ENCODE measurements around the gene DGKB.

The DGKB gene

GRCh38 chr7:14902589-14903067 lies at the start of gene DGKB:
DGKB (minus strand) TSS chr7:14902751.
- no peak for DNase-seq (ENCODE audit: extremely low read depth in 1 of 2, low read depth in 1 of 2)

DNA sequence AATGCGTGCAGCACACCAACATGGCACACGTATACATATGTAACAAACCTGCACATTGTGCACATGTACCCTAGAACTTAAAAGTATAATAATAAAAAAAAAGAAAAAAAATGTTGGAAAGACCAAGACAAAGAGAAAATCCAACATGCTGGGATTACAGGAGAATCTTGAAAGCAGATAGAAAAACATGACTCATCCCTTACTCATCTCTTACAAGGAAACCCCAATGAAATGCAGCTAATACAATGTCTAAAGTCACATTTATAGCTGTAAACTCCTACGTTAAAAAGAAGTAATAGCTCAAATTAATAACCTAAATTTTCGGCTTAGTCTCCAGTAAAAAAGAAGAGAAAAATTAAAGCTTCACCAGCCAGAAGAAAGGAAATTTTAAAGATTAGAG lies 47.5 kb upstream of the DGKB start:
- DNase-seq (ENCODE audit: extremely low read depth in 1 of 2, low read depth in 1 of 2), result no peak

DNA sequence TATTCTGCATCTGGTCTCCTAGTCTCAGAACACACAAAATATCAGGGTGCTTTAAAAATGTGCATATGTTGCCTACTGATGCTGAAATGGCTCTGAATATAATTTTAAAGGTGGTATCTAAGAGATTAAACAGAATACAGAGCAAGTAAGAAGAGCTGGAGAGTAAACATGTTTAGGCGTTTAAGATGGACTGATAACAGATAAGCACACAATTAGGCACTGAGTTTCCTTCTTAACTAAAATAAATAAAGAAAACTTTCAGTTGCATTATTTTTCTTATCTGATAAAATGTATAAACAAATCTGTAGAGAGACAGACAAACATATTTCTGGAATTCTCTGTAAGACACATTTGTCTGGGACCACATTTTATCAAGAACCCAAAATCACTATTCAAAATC lies 35.6 kb upstream of the DGKB start:
- no peak for DNase-seq (ENCODE audit: extremely low read depth in 1 of 2, low read depth in 1 of 2)

GRCh38 chr7:14937581-14937980 lies 35.0 kb upstream of the DGKB start:
- DNase-seq (ENCODE audit: extremely low read depth in 1 of 2, low read depth in 1 of 2), result no peak

GRCh38 chr7:14936554-14936953 lies 34.0 kb upstream of the DGKB start:
- DNase-seq (ENCODE audit: extremely low read depth in 1 of 2, low read depth in 1 of 2), result no peak

GRCh38 chr7:14934839-14935238 lies 32.3 kb upstream of the DGKB start:
- no peak for DNase-seq (ENCODE audit: extremely low read depth in 1 of 2, low read depth in 1 of 2)

DNA sequence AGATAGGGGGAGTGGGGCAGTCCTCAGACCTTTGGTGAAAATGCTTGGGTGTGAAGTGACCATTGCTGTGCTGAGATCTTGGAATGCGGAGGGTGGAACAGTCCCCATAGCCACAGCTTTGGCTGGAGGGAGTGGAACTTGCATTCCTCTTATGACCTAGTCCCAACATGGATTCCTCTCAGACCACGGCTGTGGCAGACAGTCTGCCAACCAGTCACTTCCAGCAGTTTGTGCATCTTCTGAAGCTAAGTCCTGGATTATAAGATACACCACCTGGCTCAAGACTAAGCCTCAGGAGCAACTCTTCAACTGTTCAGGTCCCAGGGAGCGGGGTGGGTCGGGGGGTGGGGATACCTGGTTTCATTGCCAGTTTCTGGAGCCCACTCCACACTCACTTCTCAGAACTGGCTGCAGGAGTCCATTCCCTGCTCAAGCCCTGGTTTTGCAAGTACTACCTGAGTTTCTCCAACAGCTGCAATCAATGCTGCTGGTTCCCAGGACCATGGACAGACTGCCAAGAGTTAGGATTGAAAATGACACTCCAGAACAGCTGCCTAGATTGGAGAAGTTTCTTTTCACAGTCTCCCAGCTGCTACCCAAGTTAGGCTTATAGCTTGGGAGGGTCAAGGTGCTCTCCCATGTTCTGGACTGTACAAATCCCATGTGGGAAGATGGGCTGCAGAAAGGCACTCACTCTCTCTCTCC lies 29.1 kb upstream of the DGKB start:
- DNase-seq (ENCODE audit: extremely low read depth in 1 of 2, low read depth in 1 of 2), result no peak

GRCh38 chr7:14924398-14924797 lies 21.8 kb upstream of the DGKB start:
- DNase-seq (ENCODE audit: extremely low read depth in 1 of 2, low read depth in 1 of 2), result no peak

DNA sequence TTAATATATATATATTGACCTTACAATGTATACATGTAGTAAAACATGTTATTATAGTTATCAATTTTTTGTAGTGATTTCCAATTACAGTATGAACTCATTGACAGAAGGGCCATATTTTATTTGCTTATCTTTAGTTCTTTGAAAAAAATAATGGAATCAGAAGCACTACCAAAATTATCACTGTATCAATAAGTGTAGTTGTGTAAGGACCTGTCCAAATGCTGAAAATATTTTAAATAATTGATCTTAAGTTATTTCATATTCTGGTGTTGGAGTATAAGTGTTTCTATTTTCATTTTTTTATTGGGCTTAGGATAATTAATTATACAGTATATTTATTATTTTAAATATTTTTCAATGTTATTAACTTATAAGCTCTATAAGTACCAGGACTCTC lies 8.5 kb upstream of the DGKB start:
- no peak for DNase-seq (ENCODE audit: extremely low read depth in 1 of 2, low read depth in 1 of 2)

DNA sequence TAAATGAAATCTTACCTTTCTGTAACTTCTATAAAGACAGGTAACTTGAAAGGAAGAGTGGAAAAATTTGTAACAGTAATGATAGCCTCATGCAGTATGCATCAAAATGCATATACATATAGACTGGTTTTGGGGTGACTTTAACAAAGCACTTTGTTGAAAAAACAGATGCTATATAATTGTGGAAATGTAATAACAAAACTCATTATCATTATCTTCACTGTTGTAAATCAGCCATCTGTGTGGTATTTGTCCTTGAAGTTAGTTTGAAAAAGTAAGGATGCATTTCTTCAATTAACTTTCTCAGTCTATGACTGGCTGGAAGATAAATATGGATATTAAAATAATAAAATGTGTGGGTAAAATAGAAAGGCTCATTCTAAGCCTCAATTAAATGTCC lies 6.1 kb upstream of the DGKB start:
- no peak for DNase-seq (ENCODE audit: extremely low read depth in 1 of 2, low read depth in 1 of 2)

- DNase-seq (ENCODE audit: extremely low read depth in 1 of 2, low read depth in 1 of 2), result no peak
Measured at GRCh38 chr7:14905764-14906163, 3.2 kb upstream of the DGKB start.

- DNase-seq (ENCODE audit: extremely low read depth in 1 of 2, low read depth in 1 of 2), result no peak
Measured at GRCh38 chr7:14900051-14900450, 2.5 kb downstream of the DGKB start.

- DNase-seq (ENCODE audit: extremely low read depth in 1 of 2, low read depth in 1 of 2), result no peak
Measured at GRCh38 chr7:14899030-14899429, 3.5 kb downstream of the DGKB start.

- DNase-seq (ENCODE audit: extremely low read depth in 1 of 2, low read depth in 1 of 2), result no peak
Measured at GRCh38 chr7:14896461-14896860, 6.1 kb downstream of the DGKB start.

DNA sequence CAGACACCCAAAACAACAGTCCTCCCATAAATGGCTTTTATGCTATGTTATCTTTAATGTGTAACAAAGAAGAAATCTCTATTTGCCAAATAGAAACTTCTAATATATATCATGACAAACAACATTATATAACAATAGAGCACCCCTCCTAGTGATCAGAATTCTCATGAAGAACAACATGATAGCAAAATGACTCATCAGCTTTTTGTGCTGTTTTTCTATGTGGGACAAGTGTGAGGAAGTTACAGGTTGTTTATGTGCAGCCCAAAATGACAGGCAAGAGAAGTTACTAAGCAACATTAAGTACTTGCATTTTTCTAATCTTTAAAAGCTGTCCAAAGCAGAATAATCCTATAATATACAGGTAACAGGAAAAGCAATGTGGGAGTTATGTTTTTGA lies 7.7 kb downstream of the DGKB start:
- DNase-seq (ENCODE audit: extremely low read depth in 1 of 2, low read depth in 1 of 2), result no peak

DNA sequence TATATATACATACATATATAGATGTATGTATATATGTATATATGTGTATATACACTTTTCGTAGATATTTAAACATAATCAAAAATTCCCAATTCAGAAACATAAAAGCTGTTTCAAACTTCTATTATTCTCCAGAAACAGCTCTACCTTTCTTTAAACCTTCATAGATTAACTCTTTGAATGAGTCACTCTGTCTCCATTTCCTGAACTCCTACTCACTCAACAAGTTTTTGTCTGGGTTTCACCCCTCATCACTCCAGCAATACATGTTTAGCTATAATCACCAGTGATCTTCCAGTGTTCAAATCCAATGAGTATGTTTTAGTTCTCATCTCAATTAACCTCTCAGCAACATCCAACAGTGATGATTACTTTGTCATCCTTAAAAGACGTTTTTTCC lies 9.6 kb downstream of the DGKB start:
- no peak for DNase-seq (ENCODE audit: extremely low read depth in 1 of 2, low read depth in 1 of 2)

DNA sequence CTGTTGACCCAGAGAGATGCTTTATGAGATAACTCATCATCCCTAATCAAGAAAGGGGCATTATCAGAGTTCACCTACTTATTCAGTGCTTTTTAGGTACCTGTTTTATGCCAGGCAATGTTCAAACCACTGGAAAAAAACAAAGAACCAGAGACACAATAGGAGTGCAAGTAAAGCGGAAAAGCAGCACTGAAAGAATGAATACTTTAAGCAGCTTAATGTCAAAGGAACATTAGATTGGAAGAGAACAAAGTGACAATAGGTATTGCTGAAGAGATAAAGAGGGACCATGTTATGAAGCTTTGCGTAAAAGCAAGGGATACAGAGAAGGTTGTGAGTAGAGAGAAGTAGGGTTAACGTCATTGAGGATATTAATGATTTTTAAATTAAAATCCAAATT lies 11.3 kb downstream of the DGKB start:
- no peak for DNase-seq (ENCODE audit: extremely low read depth in 1 of 2, low read depth in 1 of 2)

GRCh38 chr7:14888962-14889361 lies 13.6 kb downstream of the DGKB start:
- DNase-seq (ENCODE audit: extremely low read depth in 1 of 2, low read depth in 1 of 2), result no peak

DNA sequence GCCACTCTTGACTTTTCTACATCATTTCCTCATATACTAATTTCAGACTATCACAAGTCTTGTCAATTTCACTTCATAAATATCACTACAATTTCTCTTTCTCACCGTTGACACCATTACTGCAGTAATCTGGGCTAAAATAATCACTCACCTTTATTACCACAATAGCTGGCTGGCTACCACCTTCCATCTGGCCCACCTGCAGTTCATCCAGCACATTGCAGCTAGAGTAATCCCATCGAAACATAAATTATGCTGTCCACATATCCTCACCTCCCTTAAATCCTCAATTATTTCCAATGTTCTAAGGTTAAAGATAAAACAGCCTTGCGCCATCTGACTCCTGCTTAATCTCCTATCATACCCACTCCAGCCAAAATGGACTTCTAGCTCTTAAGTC lies 16.0 kb downstream of the DGKB start:
- DNase-seq (ENCODE audit: extremely low read depth in 1 of 2, low read depth in 1 of 2), result no peak

DNA sequence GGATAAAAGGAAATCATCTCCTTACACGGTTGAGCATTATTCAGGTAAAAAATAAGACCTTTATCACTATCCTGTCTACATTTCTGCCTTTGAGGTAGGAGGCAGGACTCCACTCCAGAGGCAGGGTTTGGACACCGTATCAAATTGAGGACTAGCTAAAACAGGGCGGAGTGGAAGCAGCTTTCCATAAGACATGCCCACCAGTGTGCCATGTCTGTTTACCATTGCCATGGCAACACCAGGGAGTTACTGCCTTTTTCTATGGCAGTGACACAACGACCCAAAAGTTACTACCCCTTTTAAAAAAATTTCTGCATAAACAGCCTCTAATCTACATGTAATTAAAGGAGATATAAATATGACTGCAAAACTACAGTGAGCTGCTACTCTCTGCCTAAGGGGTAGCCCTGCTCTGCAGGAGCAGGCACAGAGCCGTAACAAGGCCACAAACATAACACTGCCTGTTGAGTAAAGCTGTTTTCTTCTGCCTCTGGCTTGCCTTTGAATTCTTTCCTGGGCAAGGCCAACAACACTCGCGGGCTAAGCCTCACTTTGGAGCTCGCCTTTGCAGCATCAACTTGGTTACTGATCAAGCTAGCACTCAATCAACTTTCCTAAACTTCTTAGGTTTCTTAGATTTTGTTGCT lies 26.5 kb downstream of the DGKB start:
- DNase-seq (ENCODE audit: extremely low read depth in 1 of 2, low read depth in 1 of 2), result no peak

- no peak for DNase-seq (ENCODE audit: extremely low read depth in 1 of 2, low read depth in 1 of 2)
Measured at GRCh38 chr7:14871880-14872279, 30.7 kb downstream of the DGKB start.

DNA sequence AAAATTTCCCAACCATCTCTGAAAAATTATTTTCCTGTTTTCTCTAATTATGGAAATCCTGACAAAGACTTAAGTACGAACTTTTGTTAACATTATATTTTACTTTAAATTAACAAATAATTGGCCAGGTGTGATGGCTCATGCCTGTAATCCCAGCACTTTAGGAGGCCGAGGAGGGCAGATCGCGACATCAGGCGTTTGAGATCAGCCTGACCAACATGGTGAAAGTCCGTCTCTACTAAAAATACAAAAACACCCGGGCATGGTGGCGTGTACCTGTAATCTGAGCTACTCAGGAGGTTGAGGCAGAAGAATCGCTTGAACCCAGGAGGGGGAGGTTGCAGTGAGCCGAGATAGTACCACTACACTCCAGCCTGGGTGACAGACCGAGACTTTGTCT lies 32.2 kb downstream of the DGKB start:
- no peak for DNase-seq (ENCODE audit: extremely low read depth in 1 of 2, low read depth in 1 of 2)

DNA sequence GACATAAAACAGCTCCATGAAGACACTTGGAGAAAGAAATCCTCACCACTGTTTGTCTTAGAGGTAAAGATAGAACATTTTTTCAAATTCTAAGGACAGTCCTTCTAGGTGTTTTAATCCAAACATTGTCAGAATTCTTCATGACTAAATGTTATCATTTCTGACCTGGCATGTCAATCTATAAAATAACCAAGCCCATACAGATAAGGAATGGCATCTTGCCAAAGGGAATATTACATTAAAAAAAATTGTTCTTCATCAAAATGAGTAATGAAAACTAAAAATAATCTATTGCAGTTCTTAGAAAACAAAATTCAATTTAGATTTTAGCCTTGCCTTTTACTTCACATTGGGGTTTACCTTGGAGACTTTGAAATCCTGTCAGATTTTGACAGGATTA lies 33.6 kb downstream of the DGKB start:
- DNase-seq (ENCODE audit: extremely low read depth in 1 of 2, low read depth in 1 of 2), result no peak

All from stimulated activated CD8-positive, alpha-beta memory T cell treated with anti-CD3 and anti-CD28 coated beads, Interleukin-7, amount 100 ng/mL, for 48 hours (primary cell).